Measurements from ENCODE around the gene SPACDR.
"Not testable (repeated sequence)": the region's sequence is repeated elsewhere in the genome, so short reads cannot be mapped to it uniquely, and the experiment has no call there.

Gene SPACDR

GRCh38 chr7:100469227-100470044, 5.4 kb upstream of the SPACDR start:
- in situ Hi-C loops (cut with MboI; ENCODE audit: low pct_unique_long_range_greater_than_20kb, low sequenced_read_pairs) = loop anchor here (10.0 kb wide), 1 partner anchor 75 kb away; no protein-coding TSS in a partner anchor
- DNase-seq = peak; percentile 84

DNA sequence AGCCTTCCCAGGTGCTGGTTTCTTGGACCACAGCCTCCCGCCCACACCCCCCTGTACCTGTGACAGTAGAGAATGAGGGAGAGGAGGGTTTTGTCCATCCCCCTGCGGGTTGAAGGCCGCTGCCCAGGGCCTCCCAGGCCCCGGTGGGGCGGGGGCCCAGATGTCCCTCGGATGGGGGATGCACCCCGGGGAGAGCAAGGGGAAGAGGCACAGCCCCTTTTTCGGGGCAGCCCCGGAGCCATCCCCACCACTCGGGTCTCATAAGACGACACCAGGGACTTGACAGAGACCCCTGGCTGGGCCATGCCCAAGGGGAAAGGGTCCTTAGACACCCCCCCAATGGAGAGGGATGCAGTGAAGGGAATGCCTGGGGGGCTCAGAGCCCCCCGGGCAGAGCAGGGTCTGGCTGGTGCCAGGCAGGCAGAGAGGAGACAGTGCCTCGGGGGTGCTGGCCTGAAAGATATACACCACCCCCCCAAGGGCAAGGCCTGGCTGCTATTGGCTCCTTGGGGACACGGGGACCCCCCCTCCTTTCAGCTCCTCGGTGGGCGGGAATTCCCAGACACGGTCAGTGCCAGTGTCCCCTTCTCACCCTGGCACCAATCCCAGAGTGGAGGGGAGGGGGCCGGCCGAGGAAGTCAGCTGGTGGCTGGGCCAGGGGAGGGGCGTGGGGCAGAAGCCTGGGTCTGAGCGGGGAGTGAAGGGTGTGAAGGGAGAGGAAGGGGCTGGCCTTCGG, 3.7 kb upstream of the SPACDR start:
- in situ Hi-C loops (cut with MboI; ENCODE audit: low pct_unique_long_range_greater_than_20kb, low sequenced_read_pairs) = no loop called here
- DNase-seq = no peak

DNA sequence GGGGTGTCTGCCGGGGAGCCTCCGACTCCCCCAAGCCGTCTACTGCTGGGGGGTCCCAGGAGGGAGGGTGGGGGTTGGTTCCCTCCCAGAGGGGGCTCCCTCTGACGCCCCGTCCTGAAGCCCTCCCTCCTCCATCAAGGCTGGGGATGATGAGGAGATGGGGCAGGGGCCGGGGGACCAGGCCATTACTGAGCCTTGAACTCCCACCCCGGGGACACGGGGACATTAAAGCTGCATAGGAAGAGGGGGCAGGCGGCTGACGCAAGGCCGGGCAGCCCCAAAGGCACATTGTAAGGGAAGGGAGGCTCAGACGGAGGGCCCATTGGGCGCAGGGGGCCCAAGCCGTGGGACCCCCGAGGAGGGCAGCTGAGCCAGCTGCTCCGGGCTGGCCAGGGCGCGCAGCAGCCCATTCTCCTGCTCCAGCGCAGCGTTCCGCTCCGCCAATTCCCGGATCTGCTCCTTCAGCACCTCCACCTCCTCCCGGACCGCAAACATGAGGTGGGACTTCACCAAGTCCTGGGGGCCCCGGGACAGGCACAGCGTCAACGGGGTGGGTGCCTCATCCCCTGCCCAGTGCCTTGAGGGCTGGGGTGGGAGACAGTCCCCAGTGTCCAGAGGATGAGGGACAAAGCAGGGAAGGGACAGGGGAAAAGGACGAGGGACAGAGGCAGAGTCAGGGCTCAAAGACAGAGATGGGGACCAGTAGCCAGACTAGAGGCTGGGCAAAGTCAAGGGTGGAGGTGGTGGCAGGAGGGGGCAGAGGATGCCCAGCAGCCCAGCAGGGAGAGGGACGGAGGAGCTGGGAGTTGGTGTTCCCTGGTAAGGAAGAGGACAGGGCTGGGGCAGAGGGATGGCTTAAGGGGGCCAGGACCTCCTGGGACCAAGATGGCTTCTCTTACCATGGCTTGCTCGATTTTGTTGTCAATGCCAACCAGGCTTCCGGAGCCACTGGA, 2.9 kb upstream of the SPACDR start:
- in situ Hi-C loops (cut with MboI; ENCODE audit: low pct_unique_long_range_greater_than_20kb, low sequenced_read_pairs) = no loop called here
- DNase-seq = no peak

DNA sequence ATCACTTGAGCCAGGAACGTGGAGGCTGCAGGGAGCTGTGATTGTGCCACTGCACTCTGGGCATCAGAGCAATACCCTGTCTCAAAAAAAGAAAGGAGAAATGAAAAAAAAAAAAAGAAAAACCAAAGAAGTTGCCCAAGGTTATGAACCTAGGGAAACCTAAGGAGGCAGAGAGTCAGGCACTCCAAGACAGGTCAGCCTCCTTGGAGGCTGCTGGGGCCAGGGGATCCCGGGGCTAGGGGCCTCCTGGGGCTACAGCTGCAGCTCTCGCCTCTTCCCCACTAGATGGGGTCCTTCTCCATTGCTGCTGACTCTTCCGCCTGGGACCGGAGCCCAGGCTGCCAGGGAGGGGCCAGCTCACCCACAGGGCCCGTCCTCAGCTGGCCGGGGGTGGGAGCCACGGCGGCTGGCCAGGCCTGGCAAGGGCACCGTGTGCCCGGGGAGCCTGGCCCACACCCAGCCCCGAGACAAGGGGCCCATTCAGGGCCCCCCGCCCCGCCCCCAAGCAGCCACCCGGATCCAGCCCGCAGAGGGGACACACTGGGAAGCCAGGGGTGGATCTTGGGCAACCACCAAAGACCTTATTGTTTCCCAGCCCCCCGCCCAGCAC, 1.7 kb upstream of the SPACDR start:
- in situ Hi-C loops (cut with MboI; ENCODE audit: low pct_unique_long_range_greater_than_20kb, low sequenced_read_pairs) = no loop called here
- DNase-seq = no peak

- in situ Hi-C loops (cut with MboI; ENCODE audit: low pct_unique_long_range_greater_than_20kb, low sequenced_read_pairs) = no loop called here
Measured at GRCh38 chr7:100465299-100465698, 1.2 kb upstream of the SPACDR start.

GRCh38 chr7:100464791-100465190, 731 bp upstream of the SPACDR start:
- no peak for DNase-seq
- in situ Hi-C loops (cut with MboI; ENCODE audit: low pct_unique_long_range_greater_than_20kb, low sequenced_read_pairs) = no loop called here

More at GRCh38 chr7:100465299-100465698, 1.2 kb upstream of the SPACDR start:
- DNase-seq = no peak

DNA sequence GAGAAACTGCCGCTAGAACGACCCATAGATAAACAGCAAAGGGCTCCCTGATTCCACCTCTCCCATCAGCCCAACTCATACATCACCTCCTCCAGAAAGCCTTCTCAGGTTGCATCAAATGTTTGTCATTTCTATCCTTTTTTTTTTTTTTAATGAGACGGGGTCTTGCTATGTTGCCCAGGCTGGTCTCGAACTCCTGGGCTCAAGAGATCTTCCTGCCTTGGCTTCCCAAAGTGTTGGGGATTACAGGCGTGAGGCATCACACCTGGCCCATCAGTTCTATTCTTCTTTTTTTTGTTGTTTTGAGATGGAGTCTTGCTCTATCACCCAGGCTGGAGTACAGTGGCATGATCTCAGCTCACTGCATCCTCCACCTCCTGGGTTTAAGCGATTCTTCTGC, 7.0 kb downstream of the SPACDR start:
- no peak for DNase-seq
- in situ Hi-C loops (cut with MboI; ENCODE audit: low pct_unique_long_range_greater_than_20kb, low sequenced_read_pairs) = no loop called here

- in situ Hi-C loops (cut with MboI; ENCODE audit: low pct_unique_long_range_greater_than_20kb, low sequenced_read_pairs) = no loop called here
- DNase-seq = no peak
Measured at GRCh38 chr7:100456562-100456961, 7.5 kb downstream of the SPACDR start.

DNA sequence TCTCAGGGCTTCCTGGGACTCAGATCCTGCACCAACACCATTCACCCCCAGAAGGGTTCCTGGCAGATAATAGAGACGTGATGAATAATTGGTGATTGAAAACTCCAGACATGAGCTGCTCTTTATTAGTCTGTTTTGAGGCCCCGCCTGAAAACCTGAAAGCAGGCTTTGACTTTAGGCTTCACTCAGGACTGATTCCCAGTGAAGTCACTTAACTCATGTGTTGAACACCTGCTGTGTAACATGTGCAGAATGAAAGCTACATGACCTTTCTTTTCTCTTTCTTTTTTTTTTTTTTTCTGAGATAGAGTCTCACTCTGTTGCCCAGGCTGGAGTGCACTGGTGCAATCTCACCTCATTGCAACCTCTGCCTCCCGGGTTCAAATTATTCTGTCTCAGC, 8.9 kb downstream of the SPACDR start:
- no peak for DNase-seq
- in situ Hi-C loops (cut with MboI; ENCODE audit: low pct_unique_long_range_greater_than_20kb, low sequenced_read_pairs) = no loop called here

DNA sequence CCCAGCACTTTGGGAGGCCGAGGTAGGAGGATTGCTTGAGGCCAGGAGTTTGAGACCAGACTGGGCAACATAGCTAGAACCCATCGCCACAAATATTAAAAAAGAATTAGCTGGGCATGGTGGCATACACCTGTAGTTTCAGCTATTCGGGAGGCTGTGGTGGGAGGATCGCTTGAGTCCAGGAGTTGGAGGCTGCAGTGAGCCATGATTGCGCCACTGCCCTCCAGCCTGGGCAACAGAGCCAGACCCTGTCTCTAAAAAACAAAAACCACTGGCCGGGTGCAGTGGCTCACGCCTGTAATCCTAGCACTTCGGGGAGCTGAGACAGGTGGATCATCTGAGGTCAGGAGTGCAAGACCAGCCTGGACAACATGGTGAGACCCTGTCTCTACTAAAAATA, 10.2 kb downstream of the SPACDR start:
- DNase-seq; in situ Hi-C loops (cut with MboI; ENCODE audit: low pct_unique_long_range_greater_than_20kb, low sequenced_read_pairs): not testable (repeated sequence)

DNA sequence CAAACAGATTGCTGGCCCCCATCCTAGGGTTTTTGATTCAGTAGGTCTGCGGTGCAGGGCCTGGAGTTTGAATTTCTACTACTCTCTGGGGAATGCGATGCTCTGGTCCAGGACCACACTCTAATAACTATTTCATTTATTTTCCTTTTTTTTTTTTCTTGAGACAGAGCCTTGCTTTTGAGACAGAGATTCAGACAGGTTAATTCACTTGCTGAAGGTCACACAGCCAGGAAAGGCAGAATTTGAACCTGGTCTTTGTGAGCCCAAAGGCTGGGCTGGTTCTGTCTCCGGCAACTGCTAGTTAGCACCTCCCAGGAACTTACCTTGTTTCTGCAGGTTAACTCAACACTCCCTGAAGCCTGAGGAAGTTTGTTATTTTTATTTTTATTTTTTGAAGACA, 11.5 kb downstream of the SPACDR start:
- in situ Hi-C loops (cut with MboI; ENCODE audit: low pct_unique_long_range_greater_than_20kb, low sequenced_read_pairs) = no loop called here
- DNase-seq = no peak

GRCh38 chr7:100449190-100449795, 14.8 kb downstream of the SPACDR start:
- in situ Hi-C loops (cut with MboI; ENCODE audit: low pct_unique_long_range_greater_than_20kb, low sequenced_read_pairs) = no loop called here
- no peak for DNase-seq

DNA sequence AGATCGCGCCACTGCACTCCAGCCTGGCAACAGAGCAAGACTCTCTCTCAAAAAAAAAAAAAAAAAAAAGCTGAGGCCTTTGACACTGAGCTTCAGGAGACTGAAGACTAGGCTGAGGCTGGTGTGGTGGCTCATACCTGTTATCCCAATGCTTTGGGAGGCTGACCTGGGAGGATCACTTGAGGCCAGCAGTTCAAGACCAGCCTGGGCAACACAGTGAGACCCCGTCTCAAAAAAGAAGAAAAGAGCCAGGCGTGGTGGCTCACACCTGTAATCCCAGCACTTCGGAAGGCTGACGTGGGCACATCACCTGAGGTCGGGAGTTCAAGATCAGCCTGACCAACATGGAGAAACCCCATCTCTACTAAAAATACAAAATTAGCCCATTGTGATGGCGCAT, 16.7 kb downstream of the SPACDR start:
- DNase-seq; in situ Hi-C loops (cut with MboI; ENCODE audit: low pct_unique_long_range_greater_than_20kb, low sequenced_read_pairs): not testable (repeated sequence)

- in situ Hi-C loops (cut with MboI; ENCODE audit: low pct_unique_long_range_greater_than_20kb, low sequenced_read_pairs) = no loop called here
- DNase-seq = no peak
Measured at GRCh38 chr7:100446040-100446439, 18.0 kb downstream of the SPACDR start.

DNA sequence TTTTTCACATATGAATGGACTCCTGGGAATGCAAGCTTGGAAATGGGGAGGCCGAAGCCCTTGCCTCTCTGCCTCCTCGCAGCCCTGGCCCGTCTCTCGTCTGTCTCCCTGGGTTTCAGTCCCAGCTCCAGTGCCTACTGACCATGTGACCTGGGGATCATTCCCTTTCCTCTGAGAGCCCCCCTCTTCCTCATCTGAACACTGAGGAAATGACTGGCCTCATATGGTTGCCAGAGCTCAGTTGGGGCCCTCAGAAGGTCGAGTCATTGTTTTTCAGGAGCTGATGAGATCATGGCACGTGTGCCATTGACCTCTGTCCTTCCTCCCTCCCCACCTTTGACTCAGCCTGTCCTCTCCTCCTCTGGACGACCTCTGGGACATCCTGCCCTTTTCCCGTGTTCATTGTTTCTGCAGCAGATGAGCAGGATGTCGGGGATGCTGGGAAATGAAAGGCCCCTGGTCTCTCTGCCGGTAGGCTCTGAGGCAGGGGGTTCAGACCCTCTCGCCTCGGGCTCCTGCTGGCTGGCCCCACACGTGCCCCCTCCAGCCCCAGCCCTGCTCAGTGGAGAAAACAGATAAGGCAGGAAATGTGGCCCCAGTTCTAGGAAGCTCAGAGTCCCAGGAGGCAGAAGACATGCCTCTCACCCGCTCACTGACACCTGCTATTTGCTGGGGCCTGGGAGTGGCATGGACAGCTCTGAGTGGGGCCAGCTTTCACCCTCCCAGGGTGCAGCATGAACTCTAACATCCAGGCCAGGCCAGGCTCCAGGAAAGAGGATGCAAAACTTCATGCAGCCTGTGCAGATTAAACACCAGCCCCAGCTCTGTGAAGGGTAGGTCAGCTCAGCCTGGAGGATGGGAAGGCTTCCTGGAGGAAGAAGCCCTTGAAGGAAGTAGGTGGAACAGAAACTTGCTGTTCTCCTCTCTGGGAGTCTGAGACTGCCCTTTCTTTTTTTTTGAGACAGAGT, 19.5 kb downstream of the SPACDR start:
- in situ Hi-C loops (cut with MboI; ENCODE audit: low pct_unique_long_range_greater_than_20kb, low sequenced_read_pairs) = no loop called here
- peak; percentile 68 for DNase-seq

- in situ Hi-C loops (cut with MboI; ENCODE audit: low pct_unique_long_range_greater_than_20kb, low sequenced_read_pairs) = no loop called here
- no peak for DNase-seq
Measured at GRCh38 chr7:100443096-100443840, 20.8 kb downstream of the SPACDR start.

Data from KBM-7 (cell line).